Endothelial cell of umbilical vein (primary cell): Measurements from ENCODE around the gene ZNF407. TPM values are rescaled to one million over a fixed set of nuclear protein-coding genes. Genes with fewer than 3 reads are reported as not detected.

Experiments
- BruUV-seq: library from RNA; stranded (reverse); fragments of 400-500 nt; replicated peaks from 2 replicates; lab custom pipeline; 2021; lab: Mats Ljungman, UMichigan
- CTCF ChIA-PET: fragments of 300-600, 350-600 bp; sonication (Branson Sonifier 250); formaldehyde crosslinking; loops from one replicate; lab custom pipeline; 2021; ENCODE audit warnings: antibody characterized with exemption, inconsistent platforms; lab: Charles Lee
- POLR2A ChIA-PET: fragments of 300-600, 350-600 bp; sonication (Branson Sonifier 250); formaldehyde crosslinking; loops from one replicate; lab custom pipeline; 2021; ENCODE audit warnings: antibody characterized with exemption, inconsistent platforms; lab: Charles Lee
- DNase-seq: peaks from one replicate; pipeline ENCODE4 v3.0.0-alpha.2; 2011; ENCODE audit warnings: low read depth, low spot score
- FAIRE-seq: peaks from 2 replicates; lab custom pipeline; 2011; peaks lifted over from hg19 to GRCh38; lab: Jason Lieb, UNC
- H2AFZ ChIP-seq: 2 replicates; pipeline ENCODE4 v1.6.0; 2012; ENCODE audit warnings: low read depth, low read length, control low read depth, inconsistent platforms
- H3K27ac ChIP-seq: 2 replicates; pipeline ENCODE4 v1.5.1; 2011; ENCODE audit warnings: low read depth, mild to moderate bottlenecking, control low read depth, low read length, moderate library complexity; ENCODE audit not compliant: insufficient read depth
- H3K27me3 ChIP-seq, 2 experiments: 2 replicates each; pipeline versions ENCODE4 v1.6.0 to v1.6.1; 2011; ENCODE audit warnings: low read length in 2 of 2, mixed read lengths in 1 of 2; ENCODE audit not compliant: control insufficient read depth in 2 of 2, insufficient read depth in 2 of 2
- H3K36me3 ChIP-seq, 2 experiments: 2 replicates in 1 of 2; 3 replicates in 1 of 2; pipeline ENCODE4 v1.5.1; 2011; ENCODE audit warnings: low read length in 2 of 2, mild to moderate bottlenecking in 1 of 2, moderate library complexity in 1 of 2; ENCODE audit not compliant: control insufficient read depth in 2 of 2, insufficient read depth in 2 of 2; ENCODE audit errors: extremely low read depth in 1 of 2
- H3K4me1 ChIP-seq: 3 replicates; pipeline ENCODE4 v1.5.1; 2011; ENCODE audit warnings: mild to moderate bottlenecking, low read length; ENCODE audit not compliant: control insufficient read depth, insufficient read depth; ENCODE audit errors: extremely low read depth
- H3K4me2 ChIP-seq: 2 replicates; pipeline ENCODE4 v1.6.1; 2011; ENCODE audit warnings: low read length, control low read depth, mixed read lengths; ENCODE audit not compliant: insufficient read depth
- H3K4me3 ChIP-seq, 3 experiments: fragments of 200-600 bp in 1 of 3; sonication (generic), shearing (Covaris generic) in 1 of 3; replicated peaks in 1 of 3; 2 replicates each; pipeline ENCODE4 v1.5.1; 2011 to 2016; ENCODE audit warnings: control low read depth in 3 of 3, low read length in 3 of 3, mild to moderate bottlenecking in 2 of 3, inconsistent platforms in 1 of 3, low read depth in 1 of 3, moderate library complexity in 1 of 3; ENCODE audit not compliant: insufficient read depth in 1 of 3
- H3K79me2 ChIP-seq: 2 replicates; pipeline ENCODE4 v1.6.0; 2012; ENCODE audit warnings: low read length, inconsistent platforms; ENCODE audit not compliant: control insufficient read depth, insufficient read depth
- H3K9ac ChIP-seq: replicated peaks from 2 replicates; pipeline ENCODE3; 2011; ENCODE audit warnings: low read length, control low read depth; ENCODE audit not compliant: insufficient read depth; ENCODE audit errors: extremely low read depth
- H3K9me1 ChIP-seq: replicated peaks from 3 replicates; pipeline ENCODE4 v1.6.0; 2011; ENCODE audit warnings: mild to moderate bottlenecking, low read length; ENCODE audit not compliant: control insufficient read depth, insufficient read depth; ENCODE audit errors: extremely low read depth
- H3K9me3 ChIP-seq: replicated peaks from 2 replicates; pipeline ENCODE4 v1.5.1; 2012; ENCODE audit warnings: low read length, inconsistent platforms; ENCODE audit not compliant: control insufficient read depth, insufficient read depth
- H4K20me1 ChIP-seq: replicated peaks from 2 replicates; pipeline ENCODE3; 2011; ENCODE audit warnings: mild to moderate bottlenecking, low read length; ENCODE audit not compliant: control insufficient read depth, insufficient read depth; ENCODE audit errors: extremely low read depth
- EZH2 ChIP-seq: IDR thresholded peaks from 2 replicates; pipeline ENCODE4 v1.6.1; 2012; ENCODE audit warnings: borderline replicate concordance, low read depth, mild to moderate bottlenecking, moderate library complexity, low read length, inconsistent platforms; ENCODE audit not compliant: severe bottlenecking
- GATA2 ChIP-seq: IDR thresholded peaks from 2 replicates; pipeline ENCODE4 v1.7.0; 2011; ENCODE audit warnings: low read depth, mild to moderate bottlenecking, moderate library complexity, mixed read lengths, low read length; ENCODE audit not compliant: insufficient read length, insufficient read depth
- POLR2A ChIP-seq: IDR thresholded peaks from 2 replicates; pipeline ENCODE4 v1.6.1; 2012; ENCODE audit warnings: low read depth, mild to moderate bottlenecking, control low read depth, low read length
- POLR2AphosphoS5 ChIP-seq: IDR thresholded peaks from 2 replicates; pipeline ENCODE4 v1.6.1; 2012; ENCODE audit warnings: low read depth, mild to moderate bottlenecking, control low read depth, low read length, moderate library complexity; ENCODE audit not compliant: insufficient read depth
- dilution Hi-C: fragments of 300-500 bp; cut with MboI; formaldehyde crosslinking; loops from one replicate; pipeline ENCODE4 v1.15.0; 2019; ENCODE audit warnings: low sequenced_read_pairs; ENCODE audit not compliant: extremely low pct_ligation_motif_present
- intact Hi-C: fragments of 100-400 bp; cut with micrococcal nuclease; formaldehyde crosslinking; loops from one replicate; pipeline ENCODE4 v1.10.0; 2022
- polyA plus RNA-seq, 4 experiments: library from polyadenylated mRNA; depleted of rRNA in 3 of 4; stranded (reverse) in 3 of 4; unstranded in 1 of 4; fragments of >200 nt; gene quantifications; 2 replicates each; pipeline versions ENCODE4 v1.2.1 to v1.2.3, GENCODE V29; 2011 to 2012; ENCODE audit warnings: missing spikeins in 1 of 4
- total RNA-seq: library from RNA; stranded (reverse); gene quantifications from 2 replicates; pipeline ENCODE4 v1.2.3, GENCODE V29; 2021
- TF ChIP-seq, protein P1 (sequence below), 2 donors: IDR thresholded peaks; 1 replicate in 1 of 2; 2 replicates in 1 of 2; pipeline ENCODE4 v1.5.1; 2011; ENCODE audit warnings: low read length in 2 of 2, mild to moderate bottlenecking in 2 of 2, moderate library complexity in 2 of 2, control low read depth in 1 of 2, inconsistent platforms in 1 of 2, low read depth in 1 of 2; ENCODE audit not compliant: insufficient read depth in 1 of 2; ENCODE audit errors: extremely low read depth in 1 of 2

The ZNF407 gene
- total and polyA plus RNA-seq, 2 donors (not counting 3 experiments of a cell fraction or from before 2014, with no cell fraction given) = 3.8 to 20.1 TPM

DNA sequence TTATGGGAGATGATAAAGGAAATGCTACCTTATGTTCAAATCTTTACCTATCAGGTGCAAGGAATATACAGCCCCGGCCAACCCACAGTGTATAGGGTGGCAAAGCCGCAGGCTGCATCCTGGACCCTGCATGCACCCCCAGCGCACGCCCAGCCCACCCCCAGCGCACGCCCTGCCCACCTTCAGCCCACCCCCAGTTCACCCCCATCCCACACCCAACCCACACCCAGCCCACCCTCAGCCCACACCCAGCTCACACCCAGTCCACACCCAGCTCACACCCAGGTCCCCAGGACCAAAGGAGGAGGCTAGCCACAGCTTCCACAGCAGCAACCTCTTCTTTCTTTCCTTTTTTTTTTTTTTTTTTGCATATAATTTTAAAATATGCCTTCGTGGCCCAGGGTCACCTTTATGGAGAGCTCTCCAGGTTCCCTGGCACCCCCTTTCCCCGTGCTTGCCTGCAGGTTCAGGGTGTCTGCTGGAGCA, 490.4 kb downstream of the ZNF407 start:
- H3K27me3 ChIP-seq = no peaks in the 10 kb centered on the region
- H2AFZ ChIP-seq = no peak overlapping the region
- dilution Hi-C loops = no loop called here
- DNase-seq (no peak), FAIRE-seq (no peak)
- H3K4me3 ChIP-seq = no peak overlapping the region
- POLR2A ChIA-PET = interaction anchor here (0.7 kb wide), 1 partner anchor 8 kb away, joined by 6 read pairs; no protein-coding TSS in a partner anchor
- intact Hi-C loops = no loop called here
- H3K9me3 ChIP-seq = no peaks in the 10 kb centered on the region
- H4K20me1 ChIP-seq = no peaks in the 10 kb centered on the region
- H3K4me1 ChIP-seq = no peaks in the 10 kb centered on the region
- BruUV-seq = no TSS peak
- H3K79me2 ChIP-seq = no peaks in the 10 kb centered on the region
- CTCF ChIA-PET = no interaction called here
- H3K36me3 ChIP-seq = no peaks in the 10 kb centered on the region
- no peak overlapping the region for H3K27ac ChIP-seq
- TF ChIP-seq, protein P1, sequence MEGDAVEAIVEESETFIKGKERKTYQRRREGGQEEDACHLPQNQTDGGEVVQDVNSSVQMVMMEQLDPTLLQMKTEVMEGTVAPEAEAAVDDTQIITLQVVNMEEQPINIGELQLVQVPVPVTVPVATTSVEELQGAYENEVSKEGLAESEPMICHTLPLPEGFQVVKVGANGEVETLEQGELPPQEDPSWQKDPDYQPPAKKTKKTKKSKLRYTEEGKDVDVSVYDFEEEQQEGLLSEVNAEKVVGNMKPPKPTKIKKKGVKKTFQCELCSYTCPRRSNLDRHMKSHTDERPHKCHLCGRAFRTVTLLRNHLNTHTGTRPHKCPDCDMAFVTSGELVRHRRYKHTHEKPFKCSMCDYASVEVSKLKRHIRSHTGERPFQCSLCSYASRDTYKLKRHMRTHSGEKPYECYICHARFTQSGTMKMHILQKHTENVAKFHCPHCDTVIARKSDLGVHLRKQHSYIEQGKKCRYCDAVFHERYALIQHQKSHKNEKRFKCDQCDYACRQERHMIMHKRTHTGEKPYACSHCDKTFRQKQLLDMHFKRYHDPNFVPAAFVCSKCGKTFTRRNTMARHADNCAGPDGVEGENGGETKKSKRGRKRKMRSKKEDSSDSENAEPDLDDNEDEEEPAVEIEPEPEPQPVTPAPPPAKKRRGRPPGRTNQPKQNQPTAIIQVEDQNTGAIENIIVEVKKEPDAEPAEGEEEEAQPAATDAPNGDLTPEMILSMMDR (IDR thresholded peaks at IDR 0.05; ENCODE audit: extremely low read depth in 1 of 2, insufficient read depth in 1 of 2, low read depth in 1 of 2, low read length in 2 of 2) = no peak
- TF ChIP-seq EZH2 (no peak), POLR2AphosphoS5 (no peak), GATA2 (no peak), POLR2A (no peak)
- H3K4me2 ChIP-seq = no peak overlapping the region
- no peak overlapping the region for H3K9ac ChIP-seq
- no peaks in the 10 kb centered on the region for H3K9me1 ChIP-seq
